Effector memory CD8-positive, alpha-beta T cell (primary cell): ENCODE results near the gene LGI2.

Experiments
- ATAC-seq: fragments of 150-1000 bp; cut with Tn5 transposase; replicated peaks from 2 replicates; pipeline ENCODE4 v1.10.0; 2021; ENCODE audit warnings: mild to moderate bottlenecking, moderate library complexity
- DNase-seq, 3 experiments: peaks; one replicate each; pipeline ENCODE4 v3.0.0; 2021
- H3K27ac Mint-ChIP-seq, 2 donors: one replicate each; pipeline ENCODE4 v1.8.0; 2022; ENCODE audit warnings: mild to moderate bottlenecking in 2 of 2, mixed read lengths in 2 of 2, moderate library complexity in 2 of 2
- H3K27me3 Mint-ChIP-seq, 2 donors: one replicate each; pipeline ENCODE4 v1.8.0; 2022; ENCODE audit warnings: mixed read lengths in 2 of 2
- H3K36me3 Mint-ChIP-seq: one replicate; pipeline ENCODE4 v1.8.0; 2022; ENCODE audit warnings: mild to moderate bottlenecking, moderate library complexity, mixed read lengths; ENCODE audit not compliant: insufficient read depth
- H3K4me1 Mint-ChIP-seq, 2 donors: one replicate each; pipeline ENCODE4 v1.8.0; 2022; ENCODE audit warnings: low read depth in 2 of 2, mixed read lengths in 2 of 2
- H3K4me3 Mint-ChIP-seq, 2 donors: one replicate each; pipeline ENCODE4 v1.8.0; 2022; ENCODE audit warnings: mild to moderate bottlenecking in 2 of 2, mixed read lengths in 2 of 2, moderate library complexity in 2 of 2
- H3K9me3 Mint-ChIP-seq, 2 donors: one replicate each; pipeline ENCODE4 v1.8.0; 2022; ENCODE audit warnings: mixed read lengths in 2 of 2

Gene LGI2

DNA sequence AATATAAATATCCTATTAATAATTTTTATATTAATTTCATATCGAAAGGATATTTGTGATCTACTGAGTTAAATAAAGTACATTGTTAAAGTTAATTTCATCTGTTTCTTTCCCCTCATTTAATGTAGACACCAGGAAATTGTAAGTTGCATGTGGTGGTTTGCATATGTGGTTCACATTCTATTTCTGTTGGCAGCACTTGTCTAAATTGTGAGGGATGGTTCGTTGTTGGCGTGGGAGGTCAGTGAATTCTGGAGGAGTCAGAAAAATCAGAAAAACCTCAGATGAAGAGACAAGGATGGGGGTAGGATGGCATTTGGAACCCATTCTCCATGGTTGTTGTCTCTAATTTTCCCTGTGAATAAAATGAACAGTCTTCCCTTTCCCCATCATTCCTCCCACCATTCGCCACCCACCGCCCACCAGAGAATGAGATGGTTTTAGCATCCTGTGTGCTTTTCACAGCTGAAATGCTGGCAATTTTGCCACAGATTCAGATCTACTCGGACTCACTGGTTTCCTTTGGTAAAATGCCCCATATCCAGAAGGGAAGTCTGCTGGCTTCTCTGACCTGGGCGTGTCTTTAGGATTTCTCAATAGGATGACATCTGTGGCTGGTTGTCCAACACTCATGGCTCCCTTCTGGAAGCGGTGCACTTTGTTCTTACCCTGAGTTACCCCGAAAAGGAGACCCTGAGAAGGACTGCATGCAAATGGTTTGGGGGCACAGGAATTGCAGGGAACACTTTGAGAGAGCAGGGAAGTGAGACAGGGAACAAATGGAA is 52.3 kb downstream of the LGI2 start:
- H3K27me3 Mint-ChIP-seq = peaks cover 42 to 67% of the 10 kb centered on the region in 2 donors
- DNase-seq = no peak

DNA sequence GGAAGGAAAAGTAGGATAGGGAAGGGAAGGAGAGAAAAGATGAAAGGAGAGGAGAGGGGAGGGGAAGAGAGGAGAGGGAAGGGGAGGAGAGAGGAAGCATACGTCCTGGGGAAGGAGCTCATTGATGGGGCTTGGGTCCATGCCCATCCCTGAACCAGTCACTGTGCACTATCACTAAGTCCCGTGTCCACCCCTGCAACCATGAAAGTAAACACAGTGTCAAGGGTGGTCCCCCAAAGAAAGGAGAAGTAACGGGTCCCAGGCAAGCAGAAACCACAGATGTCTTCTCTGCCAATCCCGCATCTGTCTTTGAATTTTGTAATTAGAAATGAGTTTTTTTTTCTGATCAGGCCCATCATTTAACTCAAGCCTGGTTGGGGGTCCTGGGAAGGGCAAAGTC is 55.2 kb downstream of the LGI2 start:
- Mint-ChIP-seq H3K27ac (no peak overlapping the region), H3K4me3 (no peak overlapping the region), H3K4me1 (peaks cover 2 to 4% of the 10 kb centered on the region in 2 donors), H3K27me3 (peaks cover 50 to 68% of the 10 kb centered on the region in 2 donors), H3K9me3 (no peaks in the 10 kb centered on the region), H3K36me3 (no peaks in the 10 kb centered on the region)
- ATAC-seq (no peak), DNase-seq (no peak)

More for the DNA sequence above, 52.3 kb downstream of the LGI2 start:
- H3K36me3 Mint-ChIP-seq = no peaks in the 10 kb centered on the region
- no peak overlapping the region for H3K4me3 Mint-ChIP-seq
- peaks cover 2 to 4% of the 10 kb centered on the region in 2 donors for H3K4me1 Mint-ChIP-seq
- H3K27ac Mint-ChIP-seq = no peak overlapping the region
- no peak for ATAC-seq
- no peaks in the 10 kb centered on the region for H3K9me3 Mint-ChIP-seq

DNA sequence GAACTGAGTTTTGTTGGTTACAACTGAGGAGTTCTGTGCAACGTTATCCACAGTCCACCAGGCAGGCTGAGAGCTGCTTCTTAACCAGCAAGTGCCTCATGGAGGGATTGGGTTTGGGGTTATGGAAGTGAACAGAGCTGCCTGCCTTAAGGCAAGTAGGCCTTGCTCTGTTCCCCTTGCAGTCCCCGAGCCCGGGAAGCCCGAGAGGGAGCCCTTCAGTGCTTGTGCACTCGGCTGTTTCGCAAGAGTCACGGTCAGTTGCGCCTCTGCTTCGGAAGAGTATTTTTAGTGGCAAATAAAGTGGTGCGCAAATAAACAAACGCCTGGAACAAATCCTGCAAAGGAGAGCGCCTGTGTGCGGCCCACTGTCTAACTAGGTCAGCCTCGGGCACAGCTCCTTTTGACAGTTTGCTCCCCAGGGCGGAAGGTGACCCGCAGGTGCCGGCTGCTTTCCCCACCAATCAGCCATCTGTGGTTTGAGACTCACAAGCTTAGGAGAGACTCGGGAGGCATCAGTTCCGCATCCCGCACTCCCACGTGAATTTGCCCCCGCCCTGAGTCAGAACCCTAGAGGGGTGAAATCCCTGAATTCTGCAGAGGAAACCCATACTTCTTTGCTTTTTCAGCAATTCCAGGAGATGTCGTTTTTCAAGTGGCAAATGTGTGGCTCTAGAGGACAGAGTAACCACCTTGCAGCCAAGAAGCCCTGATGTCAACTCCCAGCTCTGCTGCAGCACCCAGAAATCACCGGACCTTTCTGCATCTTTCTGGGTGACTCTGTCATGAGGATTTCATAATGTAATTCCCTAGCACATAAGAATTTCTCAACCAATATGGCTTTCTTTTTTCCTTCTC is 56.8 kb downstream of the LGI2 start:
- Mint-ChIP-seq H3K27ac (no peak overlapping the region), H3K27me3 (peaks cover 45 to 60% of the 10 kb centered on the region in 2 donors), H3K36me3 (no peaks in the 10 kb centered on the region), H3K9me3 (no peaks in the 10 kb centered on the region), H3K4me1 (no peaks in the 10 kb centered on the region), H3K4me3 (no peak overlapping the region)
- DNase-seq (no peak), ATAC-seq (no peak)

DNA sequence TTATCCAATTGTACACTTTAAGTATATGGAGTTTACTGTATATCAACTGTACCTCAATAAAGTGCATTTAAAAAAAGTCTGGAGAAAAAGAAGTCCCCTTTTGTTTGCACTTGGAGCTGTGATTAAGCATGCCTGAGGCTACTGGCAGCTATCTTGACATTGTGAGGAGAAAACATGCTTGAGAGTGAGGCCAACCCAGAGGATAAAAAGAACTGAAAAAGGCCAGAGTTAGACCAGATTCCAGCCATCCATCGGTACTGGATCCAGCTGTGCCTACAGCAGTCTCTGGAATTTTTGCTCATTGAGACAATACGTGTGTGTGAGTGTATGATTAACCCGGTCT is 57.4 kb downstream of the LGI2 start:
- no peak overlapping the region for H3K27ac Mint-ChIP-seq
- ATAC-seq (no peak), DNase-seq (no peak)
- H3K4me3 Mint-ChIP-seq = no peak overlapping the region
- no peaks in the 10 kb centered on the region for H3K9me3 Mint-ChIP-seq
- no peaks in the 10 kb centered on the region for H3K4me1 Mint-ChIP-seq
- no peaks in the 10 kb centered on the region for H3K36me3 Mint-ChIP-seq
- peaks cover 39 to 54% of the 10 kb centered on the region in 2 donors for H3K27me3 Mint-ChIP-seq

DNA sequence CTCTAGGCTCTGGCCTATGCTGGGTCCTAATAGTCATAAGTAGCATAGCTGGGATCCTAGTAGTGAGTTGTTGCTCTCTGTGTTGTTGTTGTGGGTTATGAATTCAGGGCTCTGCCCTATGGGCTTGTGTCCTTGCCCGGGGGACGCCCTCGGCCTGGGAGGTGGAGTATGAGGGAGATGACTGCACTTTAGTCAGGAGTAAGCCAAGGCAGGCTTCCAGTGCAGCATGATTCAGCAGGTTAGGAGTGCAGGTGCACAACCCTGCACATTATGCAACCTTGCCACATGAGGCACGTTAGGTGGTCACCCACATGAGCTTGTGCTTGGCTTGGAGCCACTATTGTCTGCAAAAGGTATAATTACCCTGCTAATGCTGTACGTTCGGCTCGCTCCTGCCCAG is 59.6 kb downstream of the LGI2 start:
- no peaks in the 10 kb centered on the region for H3K4me1 Mint-ChIP-seq
- H3K4me3 Mint-ChIP-seq = no peak overlapping the region
- H3K36me3 Mint-ChIP-seq = no peaks in the 10 kb centered on the region
- ATAC-seq (no peak), DNase-seq (no peak)
- peaks cover 0 to 3% of the 10 kb centered on the region in 2 donors for H3K9me3 Mint-ChIP-seq
- peaks cover 27 to 39% of the 10 kb centered on the region in 2 donors for H3K27me3 Mint-ChIP-seq
- no peak overlapping the region for H3K27ac Mint-ChIP-seq

DNA sequence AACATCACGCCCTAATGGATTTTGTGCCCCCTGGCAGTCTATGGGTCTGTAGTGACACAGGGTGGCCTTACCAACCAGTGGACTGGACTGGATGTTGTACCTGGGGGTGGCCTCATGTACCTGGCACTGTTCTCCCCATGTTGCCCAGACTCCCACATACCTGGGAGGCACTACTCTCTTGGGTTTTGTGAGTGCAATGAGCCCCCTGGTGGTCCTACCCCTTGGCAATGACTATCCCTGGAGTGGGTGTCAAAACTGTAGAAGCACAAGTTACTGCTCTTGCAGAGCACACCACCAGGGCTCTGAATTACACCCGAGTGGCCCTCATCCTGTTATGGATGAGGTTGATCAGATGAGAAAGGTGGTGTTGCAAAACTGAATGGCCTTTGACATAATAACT is 60.1 kb downstream of the LGI2 start:
- Mint-ChIP-seq H3K9me3 (peaks cover 0 to 6% of the 10 kb centered on the region in 2 donors), H3K27me3 (peaks cover 26 to 34% of the 10 kb centered on the region in 2 donors), H3K4me1 (no peaks in the 10 kb centered on the region), H3K27ac (no peak overlapping the region), H3K36me3 (no peaks in the 10 kb centered on the region), H3K4me3 (no peak overlapping the region)
- ATAC-seq (no peak), DNase-seq (no peak)

DNA sequence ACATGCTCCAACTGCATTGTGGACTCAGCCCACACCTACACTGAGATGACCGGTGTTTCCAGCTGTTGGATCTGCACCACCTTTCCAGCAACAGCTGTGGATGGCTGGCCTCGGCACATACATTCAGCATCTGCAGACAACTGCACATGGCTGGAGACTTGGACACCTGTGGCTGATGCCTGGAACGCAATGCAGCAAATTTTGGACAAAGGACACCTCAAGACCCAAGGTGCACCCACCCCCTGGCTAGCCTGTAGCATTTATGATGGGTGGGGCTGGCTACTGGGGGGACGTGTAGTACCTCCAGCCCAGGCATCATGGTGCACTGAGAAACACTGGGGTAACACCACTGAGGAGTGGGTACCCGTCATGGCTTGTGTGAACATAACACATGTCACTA is 60.6 kb downstream of the LGI2 start:
- Mint-ChIP-seq H3K36me3 (no peaks in the 10 kb centered on the region), H3K4me3 (no peak overlapping the region), H3K4me1 (no peaks in the 10 kb centered on the region), H3K9me3 (peaks cover 0 to 6% of the 10 kb centered on the region in 2 donors), H3K27me3 (peaks cover 21 to 29% of the 10 kb centered on the region in 2 donors), H3K27ac (no peak overlapping the region)
- DNase-seq = no peak
- no peak for ATAC-seq

DNA sequence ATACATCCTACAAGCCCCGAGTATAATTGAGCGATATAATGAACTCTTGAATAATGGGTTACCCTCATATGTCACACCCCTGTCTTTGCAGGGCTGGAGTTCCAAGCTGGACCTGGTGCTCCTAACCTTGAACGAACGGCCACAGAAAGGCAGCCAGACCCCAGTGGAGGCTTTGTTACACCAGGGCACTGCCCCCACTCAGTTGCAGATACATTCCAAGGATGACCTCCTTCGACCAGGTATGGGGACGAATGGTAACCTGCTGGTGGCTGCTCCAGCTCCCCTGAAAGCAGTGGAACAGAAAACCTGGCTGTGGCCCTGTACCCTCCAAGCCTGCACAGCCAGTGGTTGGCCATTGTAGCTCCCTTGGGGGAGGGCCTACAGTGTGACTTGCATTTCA is 61.3 kb downstream of the LGI2 start:
- DNase-seq (no peak), ATAC-seq (no peak)
- Mint-ChIP-seq H3K4me3 (no peak overlapping the region), H3K36me3 (no peaks in the 10 kb centered on the region), H3K27me3 (peaks cover 14 to 22% of the 10 kb centered on the region in 2 donors), H3K27ac (no peak overlapping the region), H3K4me1 (no peaks in the 10 kb centered on the region), H3K9me3 (peaks cover 0 to 6% of the 10 kb centered on the region in 2 donors)

DNA sequence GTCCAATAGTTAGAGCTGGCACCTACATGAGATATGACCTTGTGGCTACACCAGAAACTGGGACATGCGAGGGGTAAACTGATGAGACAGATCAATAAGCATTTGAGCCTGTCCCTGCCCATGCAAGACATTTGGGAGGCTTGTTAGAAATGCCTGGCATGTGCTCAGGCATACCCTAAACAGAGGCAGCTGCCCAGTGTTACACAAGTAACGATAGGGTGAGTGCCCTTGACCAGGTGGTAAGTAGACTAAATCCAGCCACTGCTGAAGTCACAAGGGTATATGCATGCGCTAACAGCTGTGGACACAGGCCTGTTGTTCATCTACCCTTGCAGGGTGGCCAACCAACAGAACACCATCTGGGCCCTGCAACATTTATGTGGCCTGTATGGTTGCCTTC is 61.8 kb downstream of the LGI2 start:
- Mint-ChIP-seq H3K4me1 (no peaks in the 10 kb centered on the region), H3K27me3 (peaks cover 12 to 17% of the 10 kb centered on the region in 2 donors), H3K36me3 (no peaks in the 10 kb centered on the region), H3K9me3 (peaks cover 0 to 6% of the 10 kb centered on the region in 2 donors), H3K27ac (no peak overlapping the region), H3K4me3 (no peak overlapping the region)
- ATAC-seq (no peak), DNase-seq (no peak)

DNA sequence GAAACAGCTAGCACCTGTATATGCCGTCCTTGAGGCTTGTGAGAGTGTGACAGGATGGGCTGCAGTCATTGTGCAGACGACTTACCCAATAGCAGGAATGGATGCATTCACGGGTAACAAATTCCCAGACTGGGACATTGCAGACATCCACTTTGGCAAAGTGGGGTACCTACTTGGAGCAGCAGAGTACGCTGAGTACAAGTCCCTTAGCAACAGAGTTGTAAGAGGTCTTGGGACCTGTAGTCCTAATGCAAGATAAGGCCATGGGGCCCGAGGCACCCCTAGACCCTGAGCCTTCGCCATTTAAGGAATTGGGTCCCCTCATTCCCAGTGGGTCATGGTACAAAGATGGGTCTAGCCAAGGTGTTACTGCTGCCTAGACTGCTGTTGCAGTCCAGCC is 62.5 kb downstream of the LGI2 start:
- H3K4me3 Mint-ChIP-seq = no peak overlapping the region
- no peaks in the 10 kb centered on the region for H3K36me3 Mint-ChIP-seq
- peaks cover 10 to 12% of the 10 kb centered on the region in 2 donors for H3K27me3 Mint-ChIP-seq
- no peak for ATAC-seq
- DNase-seq = no peak
- H3K27ac Mint-ChIP-seq = no peak overlapping the region
- no peaks in the 10 kb centered on the region for H3K4me1 Mint-ChIP-seq
- peaks cover 0 to 6% of the 10 kb centered on the region in 2 donors for H3K9me3 Mint-ChIP-seq

DNA sequence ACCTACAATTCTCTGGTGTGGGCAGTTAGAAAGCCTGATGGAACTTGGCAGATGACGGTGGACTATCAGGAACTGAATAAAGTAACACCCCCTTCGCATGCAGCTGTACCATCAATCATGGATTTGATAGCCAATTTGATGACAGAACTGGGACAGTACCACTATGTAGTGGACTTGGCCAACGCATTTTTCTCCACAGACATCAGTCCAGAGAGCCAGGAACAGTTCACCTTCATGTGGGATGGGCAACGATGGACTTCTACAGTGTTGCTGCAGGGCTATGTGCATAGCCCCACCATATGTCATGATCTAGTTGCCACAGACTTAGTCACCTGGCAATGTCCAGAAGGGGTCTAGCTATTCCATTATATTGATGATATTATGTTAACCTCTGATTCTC is 63.4 kb downstream of the LGI2 start:
- Mint-ChIP-seq H3K4me3 (no peak overlapping the region), H3K36me3 (no peaks in the 10 kb centered on the region), H3K4me1 (no peaks in the 10 kb centered on the region), H3K9me3 (peaks cover 0 to 6% of the 10 kb centered on the region in 2 donors), H3K27me3 (peaks cover under 1 to 7% of the 10 kb centered on the region in 2 donors), H3K27ac (no peak overlapping the region)
- no peak for ATAC-seq
- DNase-seq = no peak

DNA sequence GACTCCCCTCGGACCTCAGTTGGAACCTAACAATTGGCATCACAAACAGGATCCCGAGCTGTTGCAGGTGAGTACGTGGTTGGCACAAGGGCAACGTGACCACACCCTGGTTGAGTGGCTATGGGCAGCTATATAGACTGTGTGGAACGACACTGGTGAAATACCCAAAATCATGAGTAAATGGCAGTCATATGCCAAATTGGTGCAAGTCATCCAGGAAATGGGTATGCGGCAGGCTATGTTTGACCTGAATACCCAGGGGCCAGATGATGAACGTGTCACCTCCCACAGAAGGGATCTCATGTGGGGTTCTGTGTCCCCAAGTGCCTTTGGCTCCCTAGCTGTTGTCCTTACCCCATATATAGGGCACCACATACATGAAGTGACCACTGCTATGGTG is 64.7 kb downstream of the LGI2 start:
- H3K9me3 Mint-ChIP-seq = peaks cover 0 to 6% of the 10 kb centered on the region in 2 donors
- H3K36me3 Mint-ChIP-seq = no peaks in the 10 kb centered on the region
- no peak for ATAC-seq
- H3K4me1 Mint-ChIP-seq = no peaks in the 10 kb centered on the region
- no peak overlapping the region for H3K27ac Mint-ChIP-seq
- H3K27me3 Mint-ChIP-seq = no peaks in the 10 kb centered on the region
- no peak overlapping the region for H3K4me3 Mint-ChIP-seq
- no peak for DNase-seq

DNA sequence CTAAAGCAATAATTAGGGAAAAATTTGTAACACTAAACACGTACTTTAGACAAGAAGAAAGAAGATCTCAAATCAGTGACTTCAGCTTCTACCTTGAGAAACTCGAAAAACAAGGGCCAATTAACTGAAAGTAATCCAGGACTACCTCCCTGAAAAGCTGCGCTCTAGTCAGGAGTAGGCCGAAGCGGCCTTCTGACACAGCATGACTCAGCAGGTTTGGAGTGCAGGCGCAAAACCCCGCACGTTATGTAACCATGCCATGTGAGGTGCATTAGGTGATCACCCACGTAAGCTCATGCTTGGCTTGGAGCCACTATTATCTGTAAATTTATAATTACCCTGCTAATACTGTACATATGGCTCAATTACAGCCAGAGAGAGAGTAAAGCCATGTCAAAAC is 65.1 kb downstream of the LGI2 start:
- no peaks in the 10 kb centered on the region for H3K27me3 Mint-ChIP-seq
- no peaks in the 10 kb centered on the region for H3K36me3 Mint-ChIP-seq
- DNase-seq (no peak), ATAC-seq (no peak)
- H3K4me3 Mint-ChIP-seq = no peak overlapping the region
- H3K4me1 Mint-ChIP-seq = no peaks in the 10 kb centered on the region
- peaks cover 0 to 6% of the 10 kb centered on the region in 2 donors for H3K9me3 Mint-ChIP-seq
- H3K27ac Mint-ChIP-seq = no peak overlapping the region

DNA sequence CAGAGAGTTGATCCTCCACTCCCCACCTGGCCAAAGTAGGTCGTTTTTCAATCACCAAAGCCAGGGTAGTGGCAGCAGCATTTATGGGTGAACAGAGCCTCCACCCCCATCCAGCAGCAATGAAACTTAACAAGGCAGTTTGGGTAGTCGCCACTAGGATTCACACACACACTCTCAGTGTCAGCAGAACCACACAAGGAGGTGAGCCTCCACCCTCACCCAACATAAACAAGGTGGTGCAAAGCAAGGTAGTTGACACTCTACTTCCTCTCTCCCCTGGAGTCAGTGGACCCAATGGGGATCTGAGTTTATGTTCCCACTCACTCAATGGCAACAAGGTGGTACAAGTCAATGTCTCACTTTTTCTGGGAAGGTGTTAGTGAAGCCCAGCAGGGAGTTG is 67.5 kb downstream of the LGI2 start:
- Mint-ChIP-seq H3K9me3 (peaks cover 0 to 6% of the 10 kb centered on the region in 2 donors), H3K36me3 (no peaks in the 10 kb centered on the region), H3K27me3 (peaks cover 0 to 3% of the 10 kb centered on the region in 2 donors), H3K4me1 (no peaks in the 10 kb centered on the region), H3K27ac (no peak overlapping the region), H3K4me3 (no peak overlapping the region)
- no peak for DNase-seq
- no peak for ATAC-seq
